ENCODE data around the gene TBC1D1. TPM values are rescaled to one million over a fixed set of nuclear protein-coding genes. Genes with fewer than 3 reads are reported as not detected.
A peak's percentile ranks its signal among the peaks of the same experiment; 100 is the strongest.

Gene TBC1D1
- total RNA-seq, 1 donor from 2014 or later, result 107 TPM

DNA sequence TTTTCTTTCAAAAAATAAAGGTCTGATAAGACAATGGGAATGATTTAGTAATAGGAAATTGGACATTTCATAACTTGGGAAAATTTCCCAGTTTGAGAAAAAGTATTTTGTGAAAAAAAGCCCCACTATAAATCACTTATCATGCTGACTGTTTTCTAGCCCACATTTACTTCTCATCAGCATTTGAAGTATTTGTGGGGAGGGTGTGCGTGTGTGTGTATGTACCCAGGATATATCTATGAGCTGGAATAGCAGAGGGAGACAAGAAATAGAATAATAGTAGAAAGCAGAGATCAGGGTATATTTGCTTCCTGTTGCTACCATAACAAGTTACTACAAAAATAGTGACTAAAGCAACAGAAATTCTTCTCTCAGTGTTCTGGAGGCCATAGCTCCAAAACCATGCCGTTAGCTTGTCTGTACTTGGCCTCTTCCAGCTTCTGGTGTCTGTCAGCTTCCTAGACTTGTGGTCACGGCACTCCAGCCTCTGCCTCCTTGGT is 209.1 kb downstream of the TBC1D1 start:
- peak; percentile 86 to 91 for DNase-seq (ENCODE audit: low read depth in 2 of 2)

DNA sequence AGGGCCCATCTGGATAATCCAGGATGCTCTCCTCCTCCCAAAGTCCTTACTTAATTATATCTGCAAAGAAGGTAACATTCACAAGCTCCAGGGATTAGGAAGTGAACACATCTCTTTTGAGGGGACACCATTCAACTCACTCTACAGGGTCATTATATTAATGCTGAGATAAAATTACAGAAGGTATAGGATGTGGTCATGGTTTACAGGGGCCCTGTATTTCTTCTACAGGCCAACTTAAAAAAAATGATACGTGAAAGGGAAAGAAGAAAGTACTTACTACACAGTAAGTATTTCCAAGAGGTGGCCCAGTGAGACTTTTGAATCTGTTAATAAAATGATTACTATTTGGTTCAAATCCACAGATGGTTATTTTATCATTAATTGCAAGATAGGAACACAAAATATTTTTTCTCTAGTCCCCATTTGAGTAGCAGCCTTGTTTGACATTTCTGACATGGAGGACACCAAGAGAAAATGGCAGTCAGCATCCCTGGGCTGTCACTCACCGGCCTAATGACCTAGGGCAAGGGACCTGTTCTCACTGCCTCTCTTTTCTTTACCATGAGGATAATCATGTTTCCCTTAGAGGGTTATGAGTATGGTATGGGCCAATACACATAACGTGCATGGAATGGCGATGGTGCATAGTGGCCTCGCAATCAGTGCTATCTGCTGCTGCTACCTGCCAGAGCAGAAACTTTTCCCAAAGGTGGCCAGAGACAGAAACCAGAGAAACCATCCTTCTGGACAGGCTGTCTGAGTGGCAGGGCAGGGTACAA is 209.8 kb downstream of the TBC1D1 start:
- no peak for DNase-seq (ENCODE audit: low read depth in 2 of 2)

DNA sequence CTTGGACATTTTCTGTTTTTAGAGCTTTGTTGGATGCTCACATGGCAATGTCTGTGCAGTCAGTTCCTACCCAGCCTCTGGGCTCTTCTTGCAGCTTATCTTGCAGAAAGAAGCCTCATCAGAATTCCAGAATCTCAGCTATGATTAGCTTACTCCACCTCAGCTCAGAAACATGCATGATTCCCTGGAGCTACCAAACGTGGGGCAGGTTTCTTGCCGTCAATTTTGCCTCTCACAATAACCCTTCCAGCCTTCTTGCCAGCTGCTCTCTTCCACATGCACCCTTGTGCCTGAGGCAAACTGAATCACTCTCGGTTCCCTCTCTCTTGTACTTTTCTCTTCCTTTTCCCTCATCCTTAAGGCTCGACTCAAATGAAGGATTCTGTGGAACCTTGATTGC is 210.7 kb downstream of the TBC1D1 start:
- DNase-seq (ENCODE audit: low read depth in 2 of 2), result no peak

DNA sequence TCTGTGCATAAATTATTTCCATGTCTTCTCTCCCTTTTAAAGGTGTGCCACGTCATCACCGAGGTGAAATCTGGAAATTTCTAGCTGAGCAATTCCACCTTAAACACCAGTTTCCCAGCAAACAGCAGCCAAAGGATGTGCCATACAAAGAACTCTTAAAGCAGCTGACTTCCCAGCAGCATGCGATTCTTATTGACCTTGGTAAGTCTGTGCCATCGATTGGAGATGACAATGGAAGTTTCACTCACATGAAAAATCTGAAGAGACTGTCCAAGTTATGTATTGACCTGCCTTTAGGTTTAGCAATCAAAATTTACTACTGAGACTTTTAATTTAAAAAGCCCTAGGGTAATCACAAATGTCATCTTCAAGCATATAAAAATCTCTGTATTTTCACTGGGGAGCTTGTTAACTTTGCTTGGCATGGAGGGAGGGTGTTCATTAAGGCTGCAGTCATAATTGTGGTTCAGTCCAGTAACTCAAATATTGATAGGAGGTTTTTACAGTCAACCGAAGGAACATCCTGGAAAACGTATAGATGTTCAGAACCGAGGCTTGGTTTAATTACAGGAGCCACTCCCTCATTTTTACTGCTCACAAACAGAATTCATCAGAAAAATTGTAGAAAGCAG is 212.2 kb downstream of the TBC1D1 start:
- DNase-seq (ENCODE audit: low read depth in 2 of 2), result no peak

DNA sequence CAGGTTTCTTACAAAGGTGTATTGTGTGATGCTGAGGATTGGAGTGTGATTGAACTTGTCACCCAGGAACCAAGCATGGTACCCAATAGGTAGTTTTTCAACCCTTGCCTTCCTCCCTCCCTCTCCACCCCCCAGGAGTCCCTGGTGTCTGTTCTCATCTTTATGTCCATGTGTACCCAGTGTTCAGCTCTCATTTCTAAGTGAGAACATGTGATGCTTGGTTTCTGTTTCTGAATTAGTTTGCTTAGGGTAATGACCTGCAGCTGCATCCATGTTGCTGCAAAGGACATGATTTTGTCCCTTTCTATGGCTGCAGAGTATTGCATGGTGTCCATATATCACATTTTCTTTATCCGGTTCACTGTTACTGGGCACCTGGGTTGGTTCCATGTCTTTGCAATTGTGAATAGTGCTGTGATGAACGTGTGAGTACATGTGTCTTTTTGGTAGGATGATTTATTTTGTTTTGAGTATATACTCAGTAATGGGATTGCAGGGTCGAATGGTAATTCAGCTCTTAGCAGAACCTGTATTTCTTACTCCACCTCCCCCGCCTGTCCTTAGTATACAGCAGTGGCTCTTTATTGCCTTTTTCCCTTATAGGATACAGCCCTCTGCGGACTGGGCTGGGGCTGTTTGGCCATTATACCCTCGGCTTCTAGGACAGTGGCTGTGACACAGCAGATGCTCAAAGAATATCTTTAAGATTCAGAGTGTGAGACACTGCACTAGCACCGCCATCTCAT is 214.8 kb downstream of the TBC1D1 start:
- no peak for DNase-seq (ENCODE audit: low read depth in 2 of 2)

DNA sequence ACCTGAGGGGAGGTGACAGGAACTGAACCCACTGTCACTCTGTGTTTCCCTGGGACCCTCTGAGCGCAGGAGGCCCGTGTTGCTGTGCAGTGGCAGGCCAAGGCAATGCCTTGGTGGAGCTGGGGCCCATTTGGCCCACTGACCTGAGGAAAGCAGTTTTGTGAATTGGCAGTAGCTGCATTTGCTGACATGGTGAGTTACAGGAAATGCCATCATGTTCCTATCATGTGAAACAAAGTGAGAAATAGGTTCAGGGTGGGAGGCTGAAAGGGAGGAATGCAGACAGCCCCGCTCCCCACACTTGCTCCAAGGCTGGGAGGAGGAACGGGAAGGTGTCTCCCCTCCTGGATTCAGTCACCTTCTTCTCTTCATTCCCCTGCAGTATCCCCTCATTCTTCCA is 215.4 kb downstream of the TBC1D1 start:
- peak; percentile 54 to 93 for DNase-seq (ENCODE audit: low read depth in 2 of 2)

DNA sequence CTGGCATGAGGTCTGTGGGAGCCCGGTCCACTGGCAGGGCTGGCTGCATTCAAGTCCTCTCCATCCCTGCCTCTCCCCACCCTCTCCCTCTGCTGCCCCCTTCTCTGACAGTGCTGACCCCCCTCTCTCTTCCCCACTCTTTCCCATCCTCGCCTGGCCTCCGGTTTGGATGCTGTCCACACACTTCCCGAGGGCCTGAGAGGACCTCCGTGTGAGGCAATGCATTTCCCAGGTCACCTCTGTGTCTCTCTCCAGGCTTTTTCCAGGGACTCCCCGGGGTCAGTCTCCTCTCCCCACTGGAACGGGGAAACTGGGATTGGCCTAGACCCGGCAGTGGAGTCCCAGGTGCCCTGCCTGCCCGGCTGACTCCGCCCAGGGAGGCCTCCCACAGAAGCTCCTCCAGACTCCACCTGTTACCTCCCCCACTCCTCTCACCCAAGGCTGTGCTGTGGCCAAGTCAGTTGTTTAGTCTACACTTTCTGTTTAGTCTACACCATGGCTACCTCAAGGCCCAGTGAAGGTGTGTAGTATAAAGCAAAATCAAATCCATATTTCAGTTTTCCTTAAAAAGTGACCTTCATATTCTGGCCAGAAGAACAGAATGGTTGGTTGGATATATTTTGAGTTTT is 216.1 kb downstream of the TBC1D1 start:
- peak in 1 of 2 donors; percentile 82 for DNase-seq (ENCODE audit: low read depth in 2 of 2)

DNA sequence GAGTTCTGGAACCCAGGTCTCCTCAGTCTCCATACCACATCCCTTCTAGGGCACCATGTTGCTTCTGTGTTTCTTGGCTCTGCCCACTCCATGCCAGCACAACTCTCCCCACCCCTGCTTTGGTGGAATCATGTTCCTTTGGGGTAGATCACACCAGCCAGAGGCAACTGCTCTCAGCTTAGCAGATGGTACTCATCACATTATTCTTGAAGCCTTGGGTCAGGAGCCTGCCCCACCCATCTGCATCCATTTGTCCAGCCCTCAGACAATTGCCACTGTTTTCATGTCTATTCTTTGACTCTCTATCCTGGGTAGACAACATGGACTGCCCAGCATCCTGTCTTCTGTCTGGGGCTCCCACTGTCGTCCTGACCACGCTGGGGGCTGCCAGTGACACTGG is 216.9 kb downstream of the TBC1D1 start:
- no peak for DNase-seq (ENCODE audit: low read depth in 2 of 2)

DNA sequence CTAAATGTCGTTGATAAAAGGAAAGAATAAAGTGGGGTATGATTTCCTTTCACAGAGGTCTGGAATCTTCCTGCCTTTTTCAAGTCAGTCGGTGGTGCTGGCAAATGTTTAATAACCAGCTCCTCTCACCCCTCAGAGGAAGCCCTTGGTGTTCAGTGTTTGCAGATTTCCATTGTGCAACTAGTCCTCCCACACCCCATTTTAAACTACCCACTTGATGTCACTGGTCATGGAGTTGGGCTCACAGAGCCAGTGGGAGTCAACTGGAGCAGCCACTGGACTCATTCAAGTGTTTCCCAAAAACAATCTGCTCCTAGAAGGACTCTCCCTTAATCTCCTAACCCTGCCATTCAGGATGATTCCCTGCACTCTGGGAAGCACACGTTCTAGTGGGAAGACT is 218.5 kb downstream of the TBC1D1 start:
- no peak for DNase-seq (ENCODE audit: low read depth in 2 of 2)

DNA sequence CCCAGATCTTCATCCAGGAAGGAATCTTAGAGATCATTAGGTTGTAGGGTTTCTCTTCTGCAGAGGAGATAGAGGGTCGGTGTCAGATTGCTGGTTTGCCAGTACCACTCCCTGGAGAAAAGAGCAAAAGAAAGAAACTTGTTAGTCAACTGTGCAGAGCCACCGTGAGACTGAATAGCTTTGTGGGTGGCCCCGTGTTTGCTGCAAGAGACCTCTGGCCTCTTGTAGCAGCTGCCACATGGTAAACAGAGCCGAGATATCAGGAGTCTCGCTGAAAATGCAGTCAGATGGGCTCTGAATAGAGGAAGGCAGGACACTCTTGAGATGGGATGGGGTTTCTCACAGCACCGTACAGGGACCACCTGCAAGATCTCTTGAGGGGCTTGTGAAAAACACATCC is 219.0 kb downstream of the TBC1D1 start:
- DNase-seq (ENCODE audit: low read depth in 2 of 2), result no peak

DNA sequence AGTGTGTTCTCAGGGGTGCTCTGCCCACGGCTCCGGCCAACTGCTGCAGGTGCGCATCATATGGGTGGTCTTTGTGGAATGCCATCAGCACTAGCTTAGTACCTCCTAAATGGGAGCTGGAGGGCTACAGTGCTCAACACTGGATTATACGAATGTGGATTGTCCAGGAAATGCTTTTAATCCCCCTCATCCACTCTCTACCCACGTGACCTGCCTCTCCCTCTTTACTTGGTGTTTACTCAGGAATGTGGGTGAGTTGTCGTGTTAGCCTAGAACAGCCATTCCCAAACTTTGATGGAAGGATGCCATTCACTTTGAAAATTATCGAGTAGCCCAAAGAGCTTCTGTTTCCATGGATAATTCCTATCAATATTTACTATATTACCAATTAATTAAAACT is 220.1 kb downstream of the TBC1D1 start:
- DNase-seq (ENCODE audit: low read depth in 2 of 2), result no peak

DNA sequence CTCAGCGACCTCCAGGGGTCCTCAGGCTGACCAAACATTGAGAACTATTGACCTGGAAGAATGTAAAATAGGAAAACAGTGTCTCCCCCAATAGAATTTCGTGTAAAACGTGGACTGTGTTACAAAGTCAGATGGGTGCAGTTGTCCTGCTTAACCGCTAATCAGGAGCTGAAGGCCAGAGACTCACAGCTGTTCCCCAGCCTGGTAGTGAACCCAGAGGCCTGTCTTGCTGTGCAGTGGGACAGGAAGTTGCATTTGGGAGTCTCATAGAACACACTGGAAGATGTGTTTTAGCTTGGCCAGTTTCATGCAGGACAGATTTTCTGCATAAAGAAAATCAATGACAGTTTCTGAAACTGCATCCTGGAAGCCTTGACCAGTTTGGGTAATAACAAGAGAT is 220.8 kb downstream of the TBC1D1 start:
- DNase-seq (ENCODE audit: low read depth in 2 of 2), result no peak

DNA sequence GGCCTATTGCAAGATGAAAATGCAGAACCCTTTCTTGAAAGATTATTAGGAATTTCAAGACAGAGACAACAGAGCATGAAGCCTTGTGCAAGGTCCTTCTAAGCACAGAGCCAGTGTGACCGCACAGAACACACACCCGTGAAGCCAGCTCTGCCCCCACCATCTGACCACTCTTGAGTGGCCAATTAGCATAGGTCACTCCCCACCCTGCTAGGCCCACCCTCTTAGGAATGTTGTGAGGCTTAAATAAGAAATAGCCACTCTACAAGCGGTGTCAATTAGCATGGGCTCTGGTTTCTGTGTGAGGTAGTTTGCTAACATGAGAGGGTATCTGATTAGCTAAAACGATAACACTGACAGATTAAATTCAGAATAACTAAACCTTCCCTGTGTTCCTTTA is 222.2 kb downstream of the TBC1D1 start:
- DNase-seq (ENCODE audit: low read depth in 2 of 2), result no peak

DNA sequence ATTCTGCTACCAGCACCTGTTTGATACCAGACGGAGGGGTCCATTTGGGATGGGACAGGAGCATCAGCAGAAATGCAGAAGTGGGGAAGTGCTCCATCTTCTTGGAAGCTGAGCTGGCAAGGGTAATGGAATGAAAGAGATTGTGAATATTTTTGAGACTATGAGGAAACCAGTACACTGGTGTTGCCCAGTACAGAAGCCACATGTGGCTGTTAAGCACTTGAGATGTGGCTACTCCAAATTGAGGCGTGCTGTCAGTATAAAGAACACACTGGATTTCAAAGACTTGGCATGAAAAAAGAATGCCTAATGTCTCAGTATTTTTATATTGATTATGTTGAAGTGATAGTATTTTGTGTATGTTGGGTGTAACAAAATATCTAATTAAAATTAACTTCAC is 222.7 kb downstream of the TBC1D1 start:
- DNase-seq (ENCODE audit: low read depth in 2 of 2), result no peak

DNA sequence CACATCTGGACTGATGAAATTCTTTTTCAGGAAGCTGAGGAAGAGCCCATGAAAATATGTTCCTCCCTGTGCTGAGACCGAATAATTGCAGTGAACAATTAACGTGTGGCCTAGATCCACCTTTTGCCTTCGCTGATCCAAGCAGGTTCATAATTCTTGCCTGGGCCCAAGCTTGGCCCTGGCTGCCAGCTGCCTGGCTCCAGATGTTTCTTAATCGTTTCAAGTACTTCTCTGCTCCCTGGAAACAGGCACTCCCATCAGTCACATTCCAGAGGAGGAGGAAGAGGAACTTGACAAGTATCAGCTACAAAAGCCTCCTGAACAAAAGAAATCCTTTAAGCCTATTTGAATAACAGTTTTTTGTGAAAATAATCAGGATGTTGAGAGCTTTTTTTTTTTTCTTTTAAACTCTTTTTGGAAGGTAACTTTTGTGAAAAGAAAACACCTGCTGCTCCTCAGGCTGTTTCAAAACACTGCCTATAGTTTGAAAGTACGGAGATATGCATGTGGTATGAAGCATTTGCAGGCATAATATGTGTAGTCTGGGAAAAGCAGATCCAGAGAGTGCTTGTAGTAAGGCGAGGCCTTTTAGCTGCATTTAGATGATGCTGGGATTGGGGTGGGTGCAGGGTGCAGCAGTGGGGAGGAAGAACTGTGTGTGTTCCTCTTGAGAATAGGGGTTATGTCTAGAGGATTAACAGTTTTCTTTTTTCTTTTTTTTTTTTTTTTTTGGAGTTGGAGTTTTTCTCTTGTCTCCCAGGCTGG is 223.7 kb downstream of the TBC1D1 start:
- peak in 1 of 2 donors; percentile 21 for DNase-seq (ENCODE audit: low read depth in 2 of 2)

DNA sequence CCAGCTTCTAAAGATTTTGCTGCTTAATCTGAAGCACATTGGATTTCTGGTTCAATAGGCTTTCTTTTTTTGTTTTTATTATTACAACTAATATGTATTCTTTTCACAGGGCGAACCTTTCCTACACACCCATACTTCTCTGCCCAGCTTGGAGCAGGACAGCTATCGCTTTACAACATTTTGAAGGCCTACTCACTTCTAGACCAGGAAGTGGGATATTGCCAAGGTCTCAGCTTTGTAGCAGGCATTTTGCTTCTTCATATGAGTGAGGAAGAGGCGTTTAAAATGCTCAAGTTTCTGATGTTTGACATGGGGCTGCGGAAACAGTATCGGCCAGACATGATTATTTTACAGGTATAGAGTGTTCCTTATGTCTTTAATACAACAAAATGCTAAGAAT is 224.7 kb downstream of the TBC1D1 start:
- no peak for DNase-seq (ENCODE audit: low read depth in 2 of 2)

DNA sequence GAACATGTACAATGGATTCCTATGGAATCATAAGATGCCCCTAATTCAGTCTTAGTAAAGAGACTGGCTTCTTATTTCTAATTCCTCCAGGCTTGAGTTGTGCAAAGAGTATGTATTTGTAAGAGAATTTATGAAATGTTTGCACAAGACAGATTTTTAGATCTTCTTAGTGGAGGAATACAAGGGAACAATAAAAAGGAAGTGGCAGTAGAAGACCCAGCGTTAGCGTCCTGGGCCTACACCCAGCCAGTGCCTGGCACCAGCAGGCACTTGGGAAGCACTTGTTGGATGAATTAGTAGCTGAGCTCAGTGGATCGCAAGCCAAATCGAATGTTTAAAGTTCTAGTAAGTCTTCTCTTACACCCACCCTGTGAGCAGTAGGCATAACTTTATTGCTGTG is 226.7 kb downstream of the TBC1D1 start:
- no peak for DNase-seq (ENCODE audit: low read depth in 2 of 2)

DNA sequence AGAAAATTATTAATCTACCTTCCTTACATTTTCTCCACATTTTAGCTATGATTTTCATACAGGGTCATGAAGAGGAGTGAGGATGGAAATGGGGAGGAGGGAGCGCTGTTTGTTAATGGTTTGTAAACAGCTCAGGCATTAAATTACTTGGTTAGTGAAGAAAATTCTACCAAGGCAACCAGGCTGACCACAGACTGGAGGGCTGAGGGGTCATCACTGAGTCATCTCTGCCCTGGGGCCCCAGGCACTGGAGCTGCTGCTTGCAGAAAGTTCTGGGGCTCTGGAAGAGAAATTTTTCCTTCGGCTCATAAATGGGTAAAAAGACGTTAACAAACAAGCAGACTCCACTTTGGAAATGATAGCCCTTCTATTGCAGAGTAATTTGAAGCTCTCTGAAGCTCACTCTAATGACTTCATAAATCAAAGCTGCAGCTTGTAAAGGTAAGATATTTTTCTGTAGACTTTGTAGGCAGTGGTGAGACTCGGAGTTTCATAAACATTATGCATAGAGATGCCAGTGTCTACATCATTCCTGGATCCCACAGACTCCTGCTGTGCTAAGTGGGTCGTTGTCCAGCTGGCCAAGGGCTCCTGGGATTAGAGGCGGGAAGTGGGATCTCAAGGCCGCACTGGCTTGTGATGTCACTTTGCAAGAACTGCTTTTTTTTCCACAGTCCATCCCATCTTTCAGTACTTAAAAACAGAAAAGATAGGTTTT is 228.9 kb downstream of the TBC1D1 start:
- peak in 1 of 2 donors; percentile 58 for DNase-seq (ENCODE audit: low read depth in 2 of 2)

DNA sequence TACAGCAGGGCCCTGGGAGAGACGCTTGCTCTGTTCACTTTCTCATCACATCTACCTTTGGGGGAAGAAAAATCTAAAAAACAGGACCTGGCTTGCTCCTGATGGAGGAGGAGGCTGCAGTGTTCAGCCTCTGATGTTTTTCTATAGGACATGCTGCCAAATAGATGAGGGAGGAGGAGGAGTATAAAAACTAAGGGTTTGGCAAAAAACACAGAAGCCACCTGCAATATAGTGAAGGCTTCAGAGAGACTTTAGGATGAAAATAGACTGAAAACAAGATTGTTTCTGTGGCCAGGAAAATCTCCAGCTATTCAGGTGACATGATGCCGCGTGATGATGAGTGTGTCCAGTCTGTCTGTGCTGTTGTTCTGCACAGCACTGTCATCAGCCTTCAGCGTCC is 229.9 kb downstream of the TBC1D1 start:
- no peak for DNase-seq (ENCODE audit: low read depth in 2 of 2)

DNA sequence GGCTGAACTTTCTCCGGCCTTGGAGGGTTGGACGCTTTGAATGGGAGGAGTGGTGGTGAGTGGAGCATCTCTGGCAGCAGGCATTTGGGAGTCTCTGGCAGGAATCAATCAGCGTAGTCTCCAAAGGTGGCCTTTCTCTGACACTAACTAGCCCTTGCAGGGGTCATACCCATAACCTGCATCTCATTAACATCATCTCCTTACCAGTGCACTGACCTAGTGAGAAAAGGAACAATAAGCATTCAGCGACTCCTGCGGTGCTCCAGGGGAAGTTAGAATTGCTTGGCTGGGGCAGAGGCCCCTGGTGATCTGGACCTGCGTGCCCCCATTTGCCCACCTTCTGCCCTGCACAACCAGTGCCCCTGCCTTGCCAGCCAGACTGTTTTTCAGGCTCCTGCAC is 231.2 kb downstream of the TBC1D1 start:
- no peak for DNase-seq (ENCODE audit: low read depth in 2 of 2)

DNA sequence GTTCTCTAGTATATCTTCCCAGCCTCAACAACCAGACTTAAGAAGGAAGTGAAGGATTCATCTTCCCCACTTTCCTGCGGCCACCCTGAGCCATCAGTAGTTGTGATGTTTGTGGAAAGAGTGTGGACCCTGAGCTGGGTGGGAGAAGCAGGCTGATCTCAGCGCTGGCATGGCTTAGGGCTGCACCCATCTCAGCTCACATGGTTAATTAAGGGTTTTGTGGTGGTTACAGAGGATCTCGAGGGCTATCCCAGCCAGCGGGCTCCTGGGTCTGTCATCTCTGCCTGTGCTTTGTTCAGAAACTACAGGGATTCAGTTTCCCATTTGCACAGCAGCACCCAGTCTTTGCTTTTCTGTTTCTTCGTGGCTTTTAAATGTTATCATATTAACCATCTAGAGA is 232.7 kb downstream of the TBC1D1 start:
- no peak for DNase-seq (ENCODE audit: low read depth in 2 of 2)

All from lung microvascular endothelial cell (primary cell).